Smooth muscle cell (in vitro differentiated cells): ENCODE results near the gene ETFB. TPM values are rescaled to one million over a fixed set of nuclear protein-coding genes. Genes with fewer than 3 reads are reported as not detected.

Experiments used
- DNase-seq: peaks from one replicate; lab custom pipeline; 2025; ENCODE audit not compliant: unreplicated experiment; lab: John Stamatoyannopoulos, UW
- H2AFZ ChIP-seq: fragments of 200-600 bp; sonication (generic); 2 replicates; pipeline ENCODE4 v1.6.0; 2016; ENCODE audit warnings: antibody characterized with exemption, low read depth, mild to moderate bottlenecking
- H3F3A ChIP-seq: fragments of 200-600 bp; sonication (generic); 2 replicates; pipeline ENCODE4 v1.6.0; 2017; ENCODE audit warnings: antibody characterized with exemption, low read depth
- H3K27ac ChIP-seq: fragments of 200-600 bp; sonication (generic); 2 replicates; pipeline ENCODE4 v1.5.1; 2016; ENCODE audit warnings: low read depth, mild to moderate bottlenecking
- H3K27me3 ChIP-seq: fragments of 200-600 bp; sonication (generic); 2 replicates; pipeline ENCODE4 v1.6.1; 2016; ENCODE audit warnings: low read depth, mild to moderate bottlenecking
- H3K36me3 ChIP-seq: fragments of 200-600 bp; sonication (generic); 2 replicates; pipeline ENCODE4 v1.5.1; 2016; ENCODE audit warnings: low read depth
- H3K4me1 ChIP-seq: fragments of 200-600 bp; sonication (generic); 2 replicates; pipeline ENCODE4 v1.5.1; 2016; ENCODE audit warnings: low read depth
- H3K4me2 ChIP-seq: fragments of 200-600 bp; sonication (generic); 2 replicates; pipeline ENCODE4 v1.6.0; 2016; ENCODE audit warnings: mild to moderate bottlenecking
- H3K4me3 ChIP-seq: fragments of 200-600 bp; sonication (generic); 2 replicates; pipeline ENCODE4 v1.5.1; 2016; ENCODE audit warnings: mild to moderate bottlenecking
- H3K79me2 ChIP-seq: fragments of 200-600 bp; sonication (generic); 2 replicates; pipeline ENCODE4 v1.6.0; 2016; ENCODE audit warnings: low read depth, mild to moderate bottlenecking
- H3K9ac ChIP-seq: fragments of 200-600 bp; sonication (generic); 2 replicates; pipeline ENCODE4 v1.6.0; 2016; ENCODE audit warnings: low read depth
- H3K9me3 ChIP-seq: fragments of 200-600 bp; sonication (generic); replicated peaks from 2 replicates; pipeline ENCODE4 v1.5.1; 2016; ENCODE audit warnings: low read depth
- H4K20me1 ChIP-seq: fragments of 200-600 bp; sonication (generic); 2 replicates; pipeline ENCODE4 v1.6.0; 2016; ENCODE audit warnings: low read depth
- WGBS: methylation state at CpG from one replicate; pipeline ENCODE4 v1.1.7; 2016; ENCODE audit warnings: low lambda C conversion rate; 5-methylcytosine and 5-hydroxymethylcytosine counted together
- polyA plus RNA-seq: library from polyadenylated mRNA; unstranded; fragments of >200 nt; fragmentation: Nextera tagmentation; extraction: Ambion mirVana; gene quantifications from 2 replicates; pipeline ENCODE4 v1.2.1, GENCODE V29; 2016
- total RNA-seq: library from RNA; depleted of rRNA; stranded (reverse); fragments of >200 nt; gene quantifications from 2 replicates; pipeline ENCODE4 v1.2.3, GENCODE V29; 2014
- TF ChIP-seq, protein P1 (sequence below): fragments of 200-600 bp; sonication (generic); IDR thresholded peaks from 2 replicates; pipeline ENCODE4 v1.5.1; 2017; ENCODE audit warnings: borderline replicate concordance, mild to moderate bottlenecking, antibody characterized with exemption; ENCODE audit not compliant: insufficient read depth, poor library complexity, severe bottlenecking

The ETFB gene
- total and polyA plus RNA-seq, 2 experiments from 2014 or later = 51.1 to 94.5 TPM

- H3K4me3 ChIP-seq = no peak overlapping the region
- 50% methylated on average over 15 of the region's 15 CpGs for WGBS
- no peak for DNase-seq
- H3K27me3 ChIP-seq = peaks cover 4% of the 10 kb centered on the region
- no peak overlapping the region for H2AFZ ChIP-seq
- H3K4me1 ChIP-seq = peaks cover 7% of the 10 kb centered on the region
- H3K9ac ChIP-seq = no peak overlapping the region
- H3K36me3 ChIP-seq = no peaks in the 10 kb centered on the region
- H3K9me3 ChIP-seq = no peaks in the 10 kb centered on the region
- no peaks in the 10 kb centered on the region for H3K79me2 ChIP-seq
- TF ChIP-seq, protein P1, sequence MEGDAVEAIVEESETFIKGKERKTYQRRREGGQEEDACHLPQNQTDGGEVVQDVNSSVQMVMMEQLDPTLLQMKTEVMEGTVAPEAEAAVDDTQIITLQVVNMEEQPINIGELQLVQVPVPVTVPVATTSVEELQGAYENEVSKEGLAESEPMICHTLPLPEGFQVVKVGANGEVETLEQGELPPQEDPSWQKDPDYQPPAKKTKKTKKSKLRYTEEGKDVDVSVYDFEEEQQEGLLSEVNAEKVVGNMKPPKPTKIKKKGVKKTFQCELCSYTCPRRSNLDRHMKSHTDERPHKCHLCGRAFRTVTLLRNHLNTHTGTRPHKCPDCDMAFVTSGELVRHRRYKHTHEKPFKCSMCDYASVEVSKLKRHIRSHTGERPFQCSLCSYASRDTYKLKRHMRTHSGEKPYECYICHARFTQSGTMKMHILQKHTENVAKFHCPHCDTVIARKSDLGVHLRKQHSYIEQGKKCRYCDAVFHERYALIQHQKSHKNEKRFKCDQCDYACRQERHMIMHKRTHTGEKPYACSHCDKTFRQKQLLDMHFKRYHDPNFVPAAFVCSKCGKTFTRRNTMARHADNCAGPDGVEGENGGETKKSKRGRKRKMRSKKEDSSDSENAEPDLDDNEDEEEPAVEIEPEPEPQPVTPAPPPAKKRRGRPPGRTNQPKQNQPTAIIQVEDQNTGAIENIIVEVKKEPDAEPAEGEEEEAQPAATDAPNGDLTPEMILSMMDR = no peak
- no peaks in the 10 kb centered on the region for H3F3A ChIP-seq
- no peak overlapping the region for H3K4me2 ChIP-seq
- H3K27ac ChIP-seq = no peak overlapping the region
- H4K20me1 ChIP-seq = no peaks in the 10 kb centered on the region
These were observed 70.6 kb downstream of the ETFB start for GRCh38 chr19:51295382-51296126.

Other genes with a start within 250 kb of the ETFB start
- not detected in 2 replicates for gene SIGLEC9, start 241.5 kb downstream of the ETFB start, total RNA-seq
- not detected in 2 replicates for gene SIGLEC9, start 241.5 kb downstream of the ETFB start, polyA plus RNA-seq
- gene SIGLEC7, start 224.1 kb downstream of the ETFB start, total RNA-seq = not detected in 2 replicates
- not detected in 2 replicates for gene SIGLEC7, start 224.1 kb downstream of the ETFB start, polyA plus RNA-seq
- gene CD33, start 141.3 kb downstream of the ETFB start, total RNA-seq = not detected in 2 replicates
- gene CD33, start 141.3 kb downstream of the ETFB start, polyA plus RNA-seq = not detected in 2 replicates
- not detected in 2 replicates for gene SIGLECL1, start 115.3 kb downstream of the ETFB start, total RNA-seq
- gene SIGLECL1, start 115.3 kb downstream of the ETFB start, polyA plus RNA-seq = not detected in 2 replicates
- 3.5 and 4.6 TPM in 2 replicates for gene IGLON5, start 54.7 kb downstream of the ETFB start, total RNA-seq
- 3.4 and 3.8 TPM in 2 replicates for gene IGLON5, start 54.7 kb downstream of the ETFB start, polyA plus RNA-seq
- 0.63 and 2.2 TPM in 2 replicates for gene VSIG10L, start 24.2 kb downstream of the ETFB start, total RNA-seq
- gene VSIG10L, start 24.2 kb downstream of the ETFB start, polyA plus RNA-seq = 2.5 and 4.2 TPM in 2 replicates
- gene CLDND2, start 2.6 kb upstream of the ETFB start, total RNA-seq = not detected in 2 replicates
- 1.4 TPM in 1 of 2 replicates, not detected in the other for gene CLDND2, start 2.6 kb upstream of the ETFB start, polyA plus RNA-seq
- not detected in 2 replicates for gene NKG7, start 6.3 kb upstream of the ETFB start, total RNA-seq
- not detected in 2 replicates for gene NKG7, start 6.3 kb upstream of the ETFB start, polyA plus RNA-seq
- gene LIM2, start 21.6 kb upstream of the ETFB start, total RNA-seq = not detected in 2 replicates
- not detected in 2 replicates for gene LIM2, start 21.6 kb upstream of the ETFB start, polyA plus RNA-seq
- not detected in 2 replicates for gene C19orf84, start 24.2 kb upstream of the ETFB start, total RNA-seq
- gene C19orf84, start 24.2 kb upstream of the ETFB start, polyA plus RNA-seq = 0.71 TPM in 1 of 2 replicates, not detected in the other
- gene SIGLEC10, start 51.3 kb upstream of the ETFB start, total RNA-seq = not detected in 2 replicates
- 0.40 TPM in 1 of 2 replicates, not detected in the other for gene SIGLEC10, start 51.3 kb upstream of the ETFB start, polyA plus RNA-seq
- not detected in 2 replicates for gene SIGLEC8, start 92.1 kb upstream of the ETFB start, total RNA-seq
- gene SIGLEC8, start 92.1 kb upstream of the ETFB start, polyA plus RNA-seq = not detected in 2 replicates
- gene CEACAM18, start 112.2 kb upstream of the ETFB start, total RNA-seq = not detected in 2 replicates
- gene CEACAM18, start 112.2 kb upstream of the ETFB start, polyA plus RNA-seq = not detected in 2 replicates
- not detected in 2 replicates for gene SIGLEC12, start 135.4 kb upstream of the ETFB start, total RNA-seq
- not detected in 2 replicates for gene SIGLEC12, start 135.4 kb upstream of the ETFB start, polyA plus RNA-seq
- gene SIGLEC6, start 165.3 kb upstream of the ETFB start, total RNA-seq = 2.0 and 3.6 TPM in 2 replicates
- gene SIGLEC6, start 165.3 kb upstream of the ETFB start, polyA plus RNA-seq = not detected in 2 replicates
- 3.6 and 6.9 TPM in 2 replicates for gene ZNF175, start 204.9 kb upstream of the ETFB start, total RNA-seq
- gene ZNF175, start 204.9 kb upstream of the ETFB start, polyA plus RNA-seq = 1.1 TPM in 2 replicates